GM18498 (cell line): ENCODE data around the gene WWOX.

Experiments used
- ATAC-seq: cut with Tn5 transposase; IDR thresholded peaks from one replicate; pipeline ENCODE4 v1.9.1; 2021; ENCODE audit warnings: mild to moderate bottlenecking, moderate library complexity; ENCODE audit not compliant: unreplicated experiment

The WWOX gene

DNA sequence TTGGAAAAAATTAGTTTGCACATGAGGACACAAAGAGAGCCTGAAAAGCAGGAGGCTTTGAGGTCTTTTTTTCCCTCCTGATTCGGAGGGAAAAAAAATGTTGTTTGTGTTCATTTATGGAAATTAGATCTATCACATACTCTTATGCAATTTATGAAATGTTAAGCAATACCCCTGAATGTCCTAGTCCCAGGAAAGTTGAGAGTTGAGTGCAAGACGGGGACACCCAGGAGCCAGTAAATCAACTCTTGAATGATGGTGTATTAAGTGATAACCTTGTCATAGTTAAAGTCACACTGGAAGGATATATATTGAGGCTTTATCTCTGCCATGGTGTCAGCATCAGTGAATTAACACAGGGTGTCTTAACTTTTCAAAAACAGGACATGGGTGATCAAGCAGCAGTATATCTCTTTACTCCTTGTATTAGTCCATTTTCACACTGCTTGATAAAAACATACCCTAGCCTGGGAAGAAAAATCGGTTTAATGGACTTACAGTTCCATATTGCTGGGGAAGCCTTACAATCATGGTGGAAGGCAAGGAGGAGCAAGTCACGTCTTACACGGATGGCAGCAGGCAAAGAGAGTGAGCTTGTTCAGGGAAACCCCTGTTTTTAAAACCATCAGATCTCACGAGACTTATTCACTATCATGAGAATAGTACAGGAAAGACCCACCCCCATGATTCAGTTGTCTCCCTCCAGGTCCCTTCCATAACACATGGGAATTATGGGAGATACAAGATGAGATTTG is 1032.0 kb downstream of the WWOX start:
- ATAC-seq, result no peak

DNA sequence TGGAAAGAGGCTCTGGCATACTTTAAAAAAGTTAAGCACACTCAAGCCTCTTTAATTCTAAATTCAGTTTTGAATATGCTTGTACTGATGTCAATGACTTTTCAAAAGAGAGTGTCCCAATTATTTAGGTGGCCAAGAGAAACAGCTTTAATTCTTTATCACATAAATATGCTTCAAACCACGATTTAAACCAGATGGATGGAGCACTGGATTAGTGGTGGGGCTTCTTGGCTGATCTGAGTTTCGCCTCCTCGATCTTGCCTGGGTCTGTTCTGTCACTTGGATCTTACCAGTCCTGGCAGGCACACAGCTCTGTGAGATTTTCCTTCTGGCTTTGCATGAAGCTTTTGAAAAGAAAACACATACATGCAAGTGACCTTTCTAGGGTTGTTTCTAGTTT is 1033.2 kb downstream of the WWOX start:
- no peak for ATAC-seq

DNA sequence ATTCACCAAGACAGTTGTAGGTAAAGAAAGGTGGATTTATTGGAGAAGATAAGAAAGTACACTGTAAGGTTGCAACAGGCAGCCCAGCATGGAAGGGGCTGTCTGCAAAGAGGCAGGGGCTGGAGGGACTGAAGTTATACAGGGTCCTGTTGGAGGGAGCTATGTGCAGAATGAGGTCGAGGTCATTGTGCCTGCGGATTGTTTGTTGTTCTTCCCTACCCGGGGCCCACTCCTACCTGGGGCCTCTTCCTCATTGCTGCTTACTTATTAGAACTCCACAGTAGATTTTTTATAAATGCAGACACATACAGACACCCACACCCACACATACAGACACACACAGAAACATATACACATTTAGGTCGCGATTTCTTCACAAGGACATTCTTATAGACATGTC is 1034.8 kb downstream of the WWOX start:
- no peak for ATAC-seq

DNA sequence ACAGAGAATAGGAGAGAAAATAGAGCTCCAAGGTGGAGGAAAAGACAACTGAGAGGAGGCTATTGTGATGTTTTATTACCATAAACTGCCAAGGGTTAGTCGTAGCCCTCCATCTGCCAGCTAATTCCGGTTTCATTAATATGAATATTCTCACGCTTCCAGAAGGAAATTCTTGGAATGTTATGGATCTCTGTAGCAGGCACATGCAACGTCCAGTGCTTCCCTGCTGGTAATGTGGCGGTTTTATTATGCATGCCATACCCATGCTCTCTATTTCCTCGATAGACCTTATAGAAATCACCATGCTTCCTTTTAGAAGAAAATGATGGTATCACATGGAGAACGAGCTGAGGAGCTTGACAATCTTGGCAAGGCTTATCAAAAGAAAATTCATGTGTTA is 1037.5 kb downstream of the WWOX start:
- ATAC-seq, result no peak

GRCh38 chr16:79137426-79137939 is 1038.0 kb downstream of the WWOX start:
- ATAC-seq, result no peak

- ATAC-seq, result no peak
Observed at GRCh38 chr16:79139799-79140198, 1040.3 kb downstream of the WWOX start.

DNA sequence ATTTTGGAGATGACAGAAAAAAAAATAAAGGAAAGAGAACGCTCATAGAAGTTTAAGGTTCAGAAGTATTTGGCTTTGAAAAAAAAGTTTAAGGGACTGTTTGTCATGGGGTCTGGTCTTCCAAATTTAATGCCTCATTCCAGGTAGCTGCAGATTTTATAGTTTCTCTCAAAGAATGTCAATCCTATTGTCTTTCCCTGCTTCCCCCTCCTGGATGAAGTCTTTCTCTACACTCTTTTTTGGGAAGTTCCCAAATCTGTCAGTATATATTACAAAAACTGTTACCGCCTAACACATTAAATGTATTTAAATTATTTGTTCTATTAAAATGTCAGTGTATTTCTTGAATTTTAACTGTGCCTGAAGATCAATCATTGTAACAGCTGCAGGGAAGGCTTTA is 1043.6 kb downstream of the WWOX start:
- no peak for ATAC-seq

GRCh38 chr16:79150151-79150550 is 1050.7 kb downstream of the WWOX start:
- ATAC-seq, result no peak

GRCh38 chr16:79150632-79151310 is 1051.3 kb downstream of the WWOX start:
- ATAC-seq, result no peak

DNA sequence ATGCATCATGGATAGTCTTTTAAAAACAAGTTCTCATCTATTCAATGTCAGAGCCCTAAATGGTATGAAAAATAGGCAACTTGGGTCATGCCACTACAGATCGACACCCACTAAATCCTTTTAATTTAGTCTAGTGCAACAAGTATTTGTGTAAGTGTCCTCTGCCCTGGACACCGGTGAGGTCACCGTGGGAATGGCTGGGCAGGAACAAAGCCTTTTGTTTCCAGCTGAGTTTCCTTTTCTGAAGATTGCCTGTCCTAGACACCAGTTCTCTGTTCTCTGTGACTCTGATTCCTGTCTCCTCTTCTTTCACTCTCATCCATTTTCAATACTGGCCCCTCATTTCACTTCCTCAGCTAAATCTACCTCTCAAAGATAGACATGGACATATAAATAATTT is 1054.6 kb downstream of the WWOX start:
- ATAC-seq, result no peak

DNA sequence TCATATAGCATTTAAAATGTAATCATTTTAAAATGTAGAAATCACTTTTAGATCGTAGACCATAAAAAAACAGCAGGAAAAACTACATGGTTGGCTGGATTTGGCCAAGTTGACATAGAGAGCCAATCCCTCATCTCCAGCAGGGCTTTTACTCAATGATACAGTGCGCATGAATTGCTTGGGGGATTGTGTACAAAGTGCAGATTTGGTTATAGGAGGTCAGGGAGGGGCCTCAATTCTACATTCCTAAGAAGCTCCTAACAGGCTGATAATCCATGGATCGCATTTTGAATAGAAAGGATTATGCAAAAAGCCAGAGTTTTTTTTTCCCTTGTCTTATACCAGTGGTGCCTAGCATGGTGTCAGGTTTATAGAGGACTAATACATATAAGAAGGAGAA is 1056.0 kb downstream of the WWOX start:
- no peak for ATAC-seq

- no peak for ATAC-seq
Observed at GRCh38 chr16:79155904-79156303, 1056.5 kb downstream of the WWOX start.

DNA sequence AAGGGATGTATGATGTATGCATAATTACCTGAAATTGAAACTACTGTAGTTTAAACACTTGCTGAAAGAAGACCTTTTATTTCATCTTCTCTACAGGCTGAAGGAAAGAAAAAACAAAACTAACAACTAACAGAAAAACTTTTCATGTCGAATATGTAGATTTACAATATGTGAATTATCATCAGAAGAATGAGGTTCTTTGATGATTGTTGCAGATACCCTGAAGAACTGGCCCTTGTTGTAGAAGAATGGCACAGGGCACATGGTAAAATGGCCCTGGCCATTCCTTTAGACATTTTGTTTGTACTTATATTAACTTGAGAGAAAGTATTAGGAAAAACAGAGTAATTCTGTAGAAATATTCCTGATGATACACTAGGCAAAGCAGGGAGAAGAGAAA is 1057.3 kb downstream of the WWOX start:
- no peak for ATAC-seq

DNA sequence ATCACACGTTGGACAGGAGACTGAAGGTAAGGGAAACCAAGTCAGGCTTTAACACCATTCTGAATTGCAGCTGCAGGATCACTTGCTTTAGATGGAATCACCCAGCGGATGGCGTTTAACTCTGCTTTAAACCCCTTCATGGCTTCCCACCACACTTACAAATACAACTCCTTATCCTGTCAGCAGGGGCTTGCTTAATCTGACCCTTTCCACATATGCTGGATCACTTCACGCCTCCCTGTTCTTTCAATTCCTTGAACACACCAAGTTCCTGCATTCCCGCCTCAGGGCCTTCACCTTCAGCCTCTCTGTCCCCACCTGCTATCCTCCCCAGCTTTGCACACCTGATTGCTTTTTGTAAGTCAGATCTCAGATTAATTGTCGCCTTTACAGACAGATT is 1058.9 kb downstream of the WWOX start:
- ATAC-seq, result no peak

DNA sequence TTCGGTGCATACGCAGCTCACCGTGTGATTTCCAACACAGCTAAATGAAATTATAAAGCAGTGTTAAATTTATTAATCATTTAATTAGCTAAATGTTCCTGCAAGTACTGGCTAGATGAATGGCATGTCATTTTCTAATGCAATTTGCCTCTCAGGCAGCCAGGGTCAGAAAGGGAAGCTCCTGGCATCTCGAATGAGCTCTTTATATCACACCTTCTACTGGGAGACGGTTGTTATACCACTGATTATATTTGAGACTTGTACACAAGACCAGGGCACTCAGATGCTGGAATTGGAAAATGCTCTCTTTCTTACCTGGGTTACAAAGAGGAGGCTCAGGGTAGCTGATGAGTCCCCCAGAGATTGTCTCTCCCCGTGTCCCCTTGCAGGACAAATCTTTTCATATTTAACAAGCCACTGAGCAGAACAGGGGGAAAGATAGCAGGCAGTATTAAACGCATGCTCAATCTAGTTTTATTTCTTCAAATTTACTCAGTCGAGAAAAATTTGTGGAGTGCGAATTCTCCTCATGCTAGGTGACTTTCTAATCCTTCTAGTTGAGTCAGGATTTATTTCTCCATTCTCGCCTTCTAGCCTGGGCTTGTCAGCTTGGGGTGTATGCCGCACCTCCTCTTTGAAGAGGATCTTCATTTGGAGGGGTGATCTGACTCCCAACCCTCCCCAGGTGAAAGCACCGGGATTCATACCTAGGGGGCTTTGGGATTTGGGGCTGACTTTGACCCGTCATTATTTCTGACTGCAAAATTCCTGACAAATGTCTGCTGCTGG is 1060.0 kb downstream of the WWOX start:
- ATAC-seq, result no peak

- ATAC-seq, result no peak
Observed at GRCh38 chr16:79162977-79163376, 1063.5 kb downstream of the WWOX start.

DNA sequence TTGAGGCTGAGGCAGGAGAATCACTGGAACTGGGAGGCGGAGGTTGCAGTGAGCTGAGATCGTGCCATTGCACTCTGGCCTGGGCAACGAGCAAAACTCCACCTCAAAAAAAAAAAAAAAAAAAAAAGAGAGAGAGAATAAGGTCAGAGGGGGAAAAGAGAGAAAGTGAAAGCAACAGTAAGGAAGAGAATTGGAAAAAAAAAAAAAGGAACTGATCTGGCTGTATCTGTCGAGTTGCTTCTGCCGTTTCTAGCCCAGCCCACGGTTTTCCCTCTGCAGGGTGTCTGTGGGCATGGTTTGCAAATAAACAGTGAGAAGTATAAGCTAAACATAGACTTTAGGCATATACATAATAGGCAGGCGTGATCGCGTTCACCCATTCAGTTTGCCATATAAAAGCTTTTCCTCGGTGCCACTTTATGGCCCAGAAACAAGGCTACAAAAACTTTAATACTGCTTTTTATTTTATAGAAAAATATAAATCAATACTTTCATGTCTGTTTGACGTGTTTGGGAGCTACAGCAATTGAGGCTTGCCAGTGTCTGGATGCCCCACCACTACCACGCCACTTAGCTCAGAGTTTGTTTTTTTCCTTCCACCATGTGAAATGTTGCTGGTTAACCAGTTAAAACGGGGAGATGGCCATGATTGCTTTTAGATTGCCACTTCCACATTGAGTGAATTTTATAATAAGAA is 1064.4 kb downstream of the WWOX start:
- no peak for ATAC-seq

GRCh38 chr16:79164388-79164995 is 1065.0 kb downstream of the WWOX start:
- ATAC-seq, result no peak

DNA sequence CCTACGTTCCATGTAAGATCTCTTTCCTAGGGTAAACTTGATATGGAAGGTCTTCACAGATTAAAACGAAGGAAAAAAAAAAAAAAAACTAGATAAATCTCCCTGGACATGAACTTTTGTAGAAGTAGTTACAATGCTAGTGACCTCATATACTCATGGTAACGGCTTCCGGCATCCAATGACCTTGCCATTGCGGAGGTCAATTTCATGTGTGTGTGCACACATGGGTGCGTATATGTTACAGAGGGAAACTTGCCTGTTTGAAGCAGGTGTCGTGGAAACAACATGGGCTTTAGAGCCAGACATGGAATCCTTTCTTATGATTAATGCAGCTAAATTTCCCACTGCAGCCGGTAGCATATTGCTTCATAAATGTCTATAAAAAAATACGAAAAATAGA is 1065.6 kb downstream of the WWOX start:
- no peak for ATAC-seq

DNA sequence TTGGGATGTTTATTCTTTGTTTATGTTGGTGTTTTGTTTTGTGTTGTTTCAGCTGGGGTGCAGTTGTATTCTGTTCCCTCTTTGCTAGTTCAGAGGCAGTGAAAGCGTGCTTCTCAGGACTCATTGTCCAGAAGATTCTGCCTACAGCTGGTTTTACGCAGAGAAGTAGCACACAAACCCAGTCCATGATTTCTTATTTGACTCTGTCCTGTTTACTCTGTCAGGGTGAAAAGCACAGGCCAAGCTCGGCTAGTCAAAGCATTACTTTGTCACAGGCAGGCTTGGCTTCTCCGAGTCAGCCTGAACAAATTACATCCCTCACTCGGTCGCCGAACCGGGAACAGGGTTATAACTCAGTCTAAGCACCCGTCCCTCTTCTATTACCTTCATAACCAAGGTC is 1066.1 kb downstream of the WWOX start:
- ATAC-seq, result no peak

DNA sequence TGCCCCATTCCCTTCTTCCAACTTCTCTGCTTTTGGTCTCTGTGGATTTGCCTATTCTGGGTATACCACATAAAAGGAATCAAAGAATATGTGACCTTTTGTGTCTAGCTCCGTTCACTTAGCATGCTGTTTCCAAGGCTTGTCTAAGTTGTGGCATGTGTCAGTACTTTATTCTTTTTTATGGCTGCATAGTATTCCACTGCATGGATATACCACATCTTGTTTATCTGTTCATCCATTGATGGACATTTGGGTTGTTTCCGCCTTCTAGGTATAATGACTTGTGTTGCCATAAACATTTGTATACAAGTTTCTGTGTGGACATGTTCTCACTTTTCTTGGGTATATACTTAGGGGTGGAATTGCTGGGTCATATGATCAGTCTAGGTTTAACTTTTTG is 1068.4 kb downstream of the WWOX start:
- no peak for ATAC-seq
